ENCODE results near the gene BCR. TPM values are rescaled to one million over a fixed set of nuclear protein-coding genes. Genes with fewer than 3 reads are reported as not detected.

BCR gene
- total RNA-seq, 2 experiments from 2014 or later, result 60.0 to 64.8 TPM

DNA sequence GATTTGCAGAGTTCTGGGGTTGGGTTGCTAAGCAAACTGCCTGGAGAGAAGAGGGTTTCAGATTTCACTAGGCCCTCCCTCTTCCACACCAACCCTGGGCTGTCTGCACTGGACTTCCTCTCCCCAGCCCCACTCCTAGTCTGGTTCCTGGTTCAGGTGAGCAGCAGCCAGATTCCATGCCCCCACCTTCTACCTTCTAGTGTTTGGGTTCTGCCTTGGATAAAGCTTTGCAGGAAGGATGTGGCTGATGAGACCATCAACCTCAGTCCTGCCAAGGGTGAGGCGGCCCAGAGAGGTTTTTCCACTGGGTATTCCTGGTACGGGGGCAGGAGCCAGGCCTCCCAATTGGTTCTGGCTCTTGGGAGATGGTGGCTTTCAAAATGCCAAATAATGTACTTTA, 68.3 kb downstream of the BCR start:
- peaks cover 5% of the 10 kb centered on the region for H3K36me3 Mint-ChIP-seq (ENCODE audit: low read depth)
- Histone ChIP-seq H3K9me3 (ENCODE audit: control insufficient read depth in 1 of 2, insufficient read depth in 1 of 2, low read length in 2 of 2) (no peaks in the 10 kb centered on the region), H3K4me3 (ENCODE audit: low read length) (no peak overlapping the region), H3K4me1 (ENCODE audit: insufficient read depth, low read length) (peaks cover 80% of the 10 kb centered on the region), H3K27ac (ENCODE audit: low read depth in 1 of 2, low read length in 2 of 2) (no peak overlapping the region), H3K27me3 (ENCODE audit: control insufficient read depth in 1 of 2, insufficient read depth in 2 of 2, low read length in 2 of 2) (no peaks in the 10 kb centered on the region), H3K36me3 (ENCODE audit: insufficient read depth, low read length) (peaks cover under 1% of the 10 kb centered on the region)
- ATAC-seq (ENCODE audit: poor library complexity), result no peak
- H3K9me3 Mint-ChIP-seq, result no peaks in the 10 kb centered on the region
- no peak for DNase-seq
- TF ChIP-seq, protein P1, sequence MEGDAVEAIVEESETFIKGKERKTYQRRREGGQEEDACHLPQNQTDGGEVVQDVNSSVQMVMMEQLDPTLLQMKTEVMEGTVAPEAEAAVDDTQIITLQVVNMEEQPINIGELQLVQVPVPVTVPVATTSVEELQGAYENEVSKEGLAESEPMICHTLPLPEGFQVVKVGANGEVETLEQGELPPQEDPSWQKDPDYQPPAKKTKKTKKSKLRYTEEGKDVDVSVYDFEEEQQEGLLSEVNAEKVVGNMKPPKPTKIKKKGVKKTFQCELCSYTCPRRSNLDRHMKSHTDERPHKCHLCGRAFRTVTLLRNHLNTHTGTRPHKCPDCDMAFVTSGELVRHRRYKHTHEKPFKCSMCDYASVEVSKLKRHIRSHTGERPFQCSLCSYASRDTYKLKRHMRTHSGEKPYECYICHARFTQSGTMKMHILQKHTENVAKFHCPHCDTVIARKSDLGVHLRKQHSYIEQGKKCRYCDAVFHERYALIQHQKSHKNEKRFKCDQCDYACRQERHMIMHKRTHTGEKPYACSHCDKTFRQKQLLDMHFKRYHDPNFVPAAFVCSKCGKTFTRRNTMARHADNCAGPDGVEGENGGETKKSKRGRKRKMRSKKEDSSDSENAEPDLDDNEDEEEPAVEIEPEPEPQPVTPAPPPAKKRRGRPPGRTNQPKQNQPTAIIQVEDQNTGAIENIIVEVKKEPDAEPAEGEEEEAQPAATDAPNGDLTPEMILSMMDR (IDR thresholded peaks at IDR 0.05), result no peak
- H3K27ac Mint-ChIP-seq, result peak overlapping the region; percentile 58
- H3K4me3 Mint-ChIP-seq, result peak overlapping the region; percentile 11
- H3K27me3 Mint-ChIP-seq, result no peaks in the 10 kb centered on the region
- POLR2A ChIA-PET, result no interaction called here
- CTCF ChIA-PET, result no interaction called here
- intact Hi-C loops (cut with DNase I, micrococcal nuclease), result no loop called here
- peaks cover 76% of the 10 kb centered on the region for H3K4me1 Mint-ChIP-seq (ENCODE audit: low read depth)

DNA sequence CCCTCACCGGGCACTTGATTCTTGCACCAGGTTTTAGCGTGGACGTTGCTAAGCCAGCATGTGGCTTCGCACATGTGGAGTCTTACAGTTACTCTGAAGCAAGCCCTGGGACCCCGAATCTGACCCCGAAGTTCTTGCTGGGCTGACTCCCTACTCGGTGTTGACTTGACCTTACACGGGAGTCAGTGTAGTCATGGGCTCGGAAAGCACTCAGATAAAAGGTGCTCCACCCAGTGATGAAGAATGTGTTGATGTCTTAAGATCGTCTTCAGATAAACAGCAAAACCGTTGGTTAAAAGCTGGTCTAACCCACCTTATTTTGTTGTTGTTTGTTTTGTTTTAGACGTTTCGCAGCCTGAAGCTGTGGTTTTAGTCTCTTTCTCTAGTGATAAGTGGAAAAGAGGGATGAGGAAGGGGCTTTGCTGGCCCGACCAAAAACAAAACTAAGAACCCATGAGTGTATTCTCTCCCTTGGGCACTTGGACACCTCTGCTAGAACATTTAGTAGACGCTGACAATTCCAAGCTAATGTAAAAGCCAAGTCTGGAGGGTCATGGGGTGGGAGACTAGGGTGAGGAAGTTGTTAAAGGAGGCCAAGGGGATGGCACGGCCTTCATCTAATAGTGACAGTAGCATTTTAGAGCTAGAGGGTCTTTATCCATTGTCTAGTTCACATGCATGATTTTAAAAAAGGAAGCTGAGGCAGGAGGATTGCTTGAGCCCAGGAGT, 69.9 kb downstream of the BCR start:
- DNase-seq (peak in 1 of 14 experiments; percentile 29), ATAC-seq (ENCODE audit: poor library complexity) (peak; percentile 42)
- peak overlapping the region; percentile 62 for H3K4me3 Mint-ChIP-seq
- peaks cover 61% of the 10 kb centered on the region for H3K4me1 Mint-ChIP-seq (ENCODE audit: low read depth)
- TF ChIP-seq, protein P1 (IDR thresholded peaks at IDR 0.05), result no peak
- H3K27me3 Mint-ChIP-seq, result no peaks in the 10 kb centered on the region
- POLR2A ChIA-PET, result interaction anchor here (0.9 kb wide), 1 partner anchor 69 kb away, joined by 3 read pairs; no protein-coding TSS in a partner anchor
- Histone ChIP-seq H3K9me3 (ENCODE audit: control insufficient read depth in 1 of 2, insufficient read depth in 1 of 2, low read length in 2 of 2) (no peaks in the 10 kb centered on the region), H3K4me3 (ENCODE audit: low read length) (no peak overlapping the region), H3K4me1 (ENCODE audit: insufficient read depth, low read length) (peaks cover 64% of the 10 kb centered on the region), H3K36me3 (ENCODE audit: insufficient read depth, low read length) (peaks cover 17% of the 10 kb centered on the region), H3K27me3 (ENCODE audit: control insufficient read depth in 1 of 2, insufficient read depth in 2 of 2, low read length in 2 of 2) (no peaks in the 10 kb centered on the region), H3K27ac (ENCODE audit: low read depth in 1 of 2, low read length in 2 of 2) (peak overlapping the region in 1 of 2 donors; percentile 30)
- H3K27ac Mint-ChIP-seq, result peak overlapping the region; percentile 91
- intact Hi-C loops (cut with DNase I, micrococcal nuclease), result no loop called here
- H3K36me3 Mint-ChIP-seq (ENCODE audit: low read depth), result peaks cover 21% of the 10 kb centered on the region
- CTCF ChIA-PET, result interaction anchor here (0.9 to 1.3 kb wide), 2 partner anchors 32 to 72 kb away, joined by 3 read pairs; no protein-coding TSS in a partner anchor
- no peaks in the 10 kb centered on the region for H3K9me3 Mint-ChIP-seq

DNA sequence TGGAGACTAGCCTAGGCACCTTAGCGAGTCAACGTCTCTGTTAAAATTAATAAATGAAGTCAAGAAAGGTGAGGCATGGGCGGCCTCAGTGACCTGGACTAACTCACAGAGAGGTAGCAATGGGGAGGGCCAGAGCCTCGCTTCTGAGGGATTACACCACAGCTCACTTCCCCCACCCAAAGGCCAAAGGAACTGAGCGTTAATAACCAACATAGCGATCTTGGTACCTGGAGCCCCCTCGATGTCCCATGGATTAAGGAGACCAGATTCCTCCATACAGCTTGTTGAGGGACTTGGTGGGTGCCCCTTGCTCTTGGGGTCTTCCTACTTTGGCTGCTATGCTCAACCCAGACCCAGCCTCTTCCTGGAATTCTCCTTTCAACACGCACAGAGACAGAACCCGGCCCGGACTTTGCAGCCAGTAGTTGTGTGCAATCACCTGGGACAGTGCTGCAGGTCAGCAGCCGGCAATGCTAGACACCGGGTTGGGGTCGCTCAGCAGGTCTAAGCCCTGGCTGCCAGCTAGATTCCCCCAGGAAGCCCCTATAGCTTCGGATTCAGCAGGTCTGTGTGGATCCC, 70.6 kb downstream of the BCR start:
- no peaks in the 10 kb centered on the region for H3K27me3 Mint-ChIP-seq
- Histone ChIP-seq H3K36me3 (ENCODE audit: insufficient read depth, low read length) (peaks cover 24% of the 10 kb centered on the region), H3K27ac (ENCODE audit: low read depth in 1 of 2, low read length in 2 of 2) (no peak overlapping the region), H3K4me1 (ENCODE audit: insufficient read depth, low read length) (peaks cover 57% of the 10 kb centered on the region), H3K9me3 (ENCODE audit: control insufficient read depth in 1 of 2, insufficient read depth in 1 of 2, low read length in 2 of 2) (no peaks in the 10 kb centered on the region), H3K4me3 (ENCODE audit: low read length) (no peak overlapping the region), H3K27me3 (ENCODE audit: control insufficient read depth in 1 of 2, insufficient read depth in 2 of 2, low read length in 2 of 2) (no peaks in the 10 kb centered on the region)
- DNase-seq (no peak), ATAC-seq (ENCODE audit: poor library complexity) (no peak)
- intact Hi-C loops (cut with DNase I, micrococcal nuclease), result no loop called here
- peaks cover 55% of the 10 kb centered on the region for H3K4me1 Mint-ChIP-seq (ENCODE audit: low read depth)
- H3K36me3 Mint-ChIP-seq (ENCODE audit: low read depth), result peaks cover 22% of the 10 kb centered on the region
- no peak overlapping the region for H3K4me3 Mint-ChIP-seq
- POLR2A ChIA-PET, result interaction anchor here (0.9 kb wide), 1 partner anchor 70 kb away, joined by 3 read pairs; no protein-coding TSS in a partner anchor
- H3K27ac Mint-ChIP-seq, result peak overlapping the region; percentile 91
- CTCF ChIA-PET, result interaction anchor here (0.9 to 1.3 kb wide), 2 partner anchors 31 to 72 kb away, joined by 3 read pairs; no protein-coding TSS in a partner anchor
- TF ChIP-seq, protein P1 (IDR thresholded peaks at IDR 0.05), result no peak
- no peaks in the 10 kb centered on the region for H3K9me3 Mint-ChIP-seq
